Ammon's horn (tissue), 1 donor: ENCODE measurements around the gene C19orf33.

Experiments used
- DNase-seq: peaks from one replicate; pipeline ENCODE4 v3.0.0-alpha.2; 2016; ENCODE audit warnings: low spot score

Gene C19orf33

GRCh38 chr19:38308926-38309614 lies 5.0 kb downstream of the C19orf33 start:
- DNase-seq, result no peak

GRCh38 chr19:38309615-38310278 lies 5.7 kb downstream of the C19orf33 start:
- no peak for DNase-seq

GRCh38 chr19:38310279-38310670 lies 6.2 kb downstream of the C19orf33 start:
- no peak for DNase-seq

GRCh38 chr19:38310986-38311385 lies 6.9 kb downstream of the C19orf33 start:
- no peak for DNase-seq

- peak; percentile 99 for DNase-seq
These were observed 11.8 kb downstream of the C19orf33 start, which contains the start of gene YIF1B for GRCh38 chr19:38315657-38316476. Gene YIF1B (minus strand): TSS chr19:38315947. CDS start chr19:38315917, 30 bp downstream.

- no peak for DNase-seq
These were observed 12.5 kb downstream of the C19orf33 start for GRCh38 chr19:38316477-38317067.

GRCh38 chr19:38317104-38317612 lies 13.1 kb downstream of the C19orf33 start:
- peak; percentile 49 for DNase-seq

GRCh38 chr19:38318660-38319059 lies 14.6 kb downstream of the C19orf33 start:
- no peak for DNase-seq

- DNase-seq, result peak; percentile 33
These were observed 15.6 kb downstream of the C19orf33 start, which contains the start of gene KCNK6 for GRCh38 chr19:38319421-38320258. Gene KCNK6 (plus strand): TSS chr19:38319845. CDS start chr19:38319951, 106 bp downstream.

- DNase-seq, result no peak
These were observed 16.9 kb downstream of the C19orf33 start for GRCh38 chr19:38320969-38321339.

- no peak for DNase-seq
These were observed 17.7 kb downstream of the C19orf33 start for GRCh38 chr19:38321646-38322196.

GRCh38 chr19:38323291-38323690 lies 19.2 kb downstream of the C19orf33 start:
- DNase-seq, result peak; percentile 37

- DNase-seq, result no peak
These were observed 20.4 kb downstream of the C19orf33 start for GRCh38 chr19:38324431-38324830.

GRCh38 chr19:38326591-38326990 lies 22.5 kb downstream of the C19orf33 start:
- no peak for DNase-seq

- DNase-seq, result no peak
These were observed 25.6 kb downstream of the C19orf33 start for GRCh38 chr19:38329651-38330050.

- DNase-seq, result no peak
These were observed 27.7 kb downstream of the C19orf33 start for GRCh38 chr19:38331728-38332127.

- DNase-seq, result no peak
These were observed 29.2 kb downstream of the C19orf33 start for GRCh38 chr19:38333245-38333644.

- peak; percentile 98 for DNase-seq
These were observed 32.0 kb downstream of the C19orf33 start for GRCh38 chr19:38335949-38336637.

- peak; percentile 96 for DNase-seq
These were observed 32.7 kb downstream of the C19orf33 start for GRCh38 chr19:38336638-38337359.

GRCh38 chr19:38337360-38337653 lies 33.3 kb downstream of the C19orf33 start:
- no peak for DNase-seq
